ENCODE results near the gene NFE2L1. TPM values are rescaled to one million over a fixed set of nuclear protein-coding genes. Genes with fewer than 3 reads are reported as not detected.
"Not testable (repeated sequence)": the region's sequence is repeated elsewhere in the genome, so short reads cannot be mapped to it uniquely, and the experiment has no call there.

Gene NFE2L1, protein sequence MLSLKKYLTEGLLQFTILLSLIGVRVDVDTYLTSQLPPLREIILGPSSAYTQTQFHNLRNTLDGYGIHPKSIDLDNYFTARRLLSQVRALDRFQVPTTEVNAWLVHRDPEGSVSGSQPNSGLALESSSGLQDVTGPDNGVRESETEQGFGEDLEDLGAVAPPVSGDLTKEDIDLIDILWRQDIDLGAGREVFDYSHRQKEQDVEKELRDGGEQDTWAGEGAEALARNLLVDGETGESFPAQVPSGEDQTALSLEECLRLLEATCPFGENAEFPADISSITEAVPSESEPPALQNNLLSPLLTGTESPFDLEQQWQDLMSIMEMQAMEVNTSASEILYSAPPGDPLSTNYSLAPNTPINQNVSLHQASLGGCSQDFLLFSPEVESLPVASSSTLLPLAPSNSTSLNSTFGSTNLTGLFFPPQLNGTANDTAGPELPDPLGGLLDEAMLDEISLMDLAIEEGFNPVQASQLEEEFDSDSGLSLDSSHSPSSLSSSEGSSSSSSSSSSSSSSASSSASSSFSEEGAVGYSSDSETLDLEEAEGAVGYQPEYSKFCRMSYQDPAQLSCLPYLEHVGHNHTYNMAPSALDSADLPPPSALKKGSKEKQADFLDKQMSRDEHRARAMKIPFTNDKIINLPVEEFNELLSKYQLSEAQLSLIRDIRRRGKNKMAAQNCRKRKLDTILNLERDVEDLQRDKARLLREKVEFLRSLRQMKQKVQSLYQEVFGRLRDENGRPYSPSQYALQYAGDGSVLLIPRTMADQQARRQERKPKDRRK
- polyA plus RNA-seq (ENCODE audit: insufficient read length) = 272 TPM

DNA sequence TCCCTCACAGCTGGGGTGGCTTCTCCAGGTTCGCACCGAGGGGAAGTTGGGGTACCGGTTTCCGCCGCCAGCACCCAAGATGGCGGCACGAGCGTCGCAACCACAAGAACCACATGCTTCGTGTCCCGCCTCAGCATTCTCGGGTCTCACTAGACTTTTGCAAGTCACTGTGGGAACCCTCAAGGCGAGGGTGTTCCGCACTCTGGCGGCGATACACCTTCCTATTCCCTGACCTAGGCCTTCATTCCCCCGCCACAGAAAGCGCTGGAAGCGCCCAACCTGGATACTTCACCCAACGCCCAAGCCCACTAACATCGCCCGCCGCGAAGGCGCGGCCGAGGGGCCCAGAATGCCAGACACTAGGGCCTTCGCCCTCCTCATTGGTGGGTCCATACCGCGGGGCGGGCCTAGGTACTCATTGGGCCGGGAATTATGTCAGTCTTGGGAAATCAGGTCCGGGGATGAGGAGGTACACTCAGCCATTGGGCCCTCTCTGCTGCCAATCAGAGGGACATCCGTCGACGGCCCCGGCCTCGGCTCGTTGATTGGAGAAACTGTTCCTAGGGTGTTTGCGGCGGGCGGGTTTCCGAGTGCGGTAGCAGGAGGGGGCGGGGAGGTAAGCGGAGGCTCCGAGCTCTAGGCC is at the start of gene NFE2L1:
TSS of gene NFE2L1 (plus strand) at position 619 of the 643 bp plus-strand sequence. CDS start 2,760 bp downstream, outside the sequence.
- peak; percentile 98 for DNase-seq (ENCODE audit: low read depth)

DNA sequence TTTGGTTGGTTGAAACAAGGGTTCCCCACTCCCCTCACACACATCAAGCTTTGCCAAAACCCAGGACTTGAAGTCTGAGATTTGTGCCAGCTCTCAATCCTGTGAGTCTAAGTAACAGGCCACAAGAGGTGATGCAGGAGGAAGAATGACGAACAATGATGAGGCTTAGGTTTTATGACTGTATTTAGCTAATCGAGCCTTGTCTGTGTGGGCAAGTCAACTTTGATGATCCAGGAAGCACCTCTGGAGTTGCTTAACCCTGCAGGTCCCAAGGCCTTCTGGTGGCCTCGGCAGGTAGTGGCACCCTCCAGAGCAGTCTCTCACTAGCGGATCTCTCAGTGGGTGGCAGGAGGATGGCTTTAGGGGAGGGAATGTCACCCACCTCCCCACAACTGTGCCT is 48.6 kb upstream of the NFE2L1 start:
- DNase-seq (ENCODE audit: low read depth) = no peak

DNA sequence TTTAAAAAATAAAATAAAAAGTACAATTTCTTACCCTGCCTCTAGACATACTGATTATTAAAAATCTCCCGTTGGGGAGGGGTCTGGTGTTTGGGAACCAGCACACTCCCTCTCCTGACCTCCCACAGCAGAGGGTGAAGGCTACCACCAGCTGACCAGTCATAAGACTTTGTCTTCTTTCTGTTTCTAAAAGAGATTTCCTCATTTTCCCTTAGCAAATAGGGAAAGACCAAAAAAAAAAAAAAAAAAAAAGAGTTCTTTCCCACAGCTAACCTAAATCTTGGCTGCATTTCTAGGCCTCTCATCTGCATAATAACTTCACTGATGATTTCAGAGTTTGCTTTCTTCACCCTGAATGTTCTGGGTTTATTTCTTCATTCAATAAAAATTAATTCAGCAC is 47.0 kb upstream of the NFE2L1 start:
- no peak for DNase-seq (ENCODE audit: low read depth)

DNA sequence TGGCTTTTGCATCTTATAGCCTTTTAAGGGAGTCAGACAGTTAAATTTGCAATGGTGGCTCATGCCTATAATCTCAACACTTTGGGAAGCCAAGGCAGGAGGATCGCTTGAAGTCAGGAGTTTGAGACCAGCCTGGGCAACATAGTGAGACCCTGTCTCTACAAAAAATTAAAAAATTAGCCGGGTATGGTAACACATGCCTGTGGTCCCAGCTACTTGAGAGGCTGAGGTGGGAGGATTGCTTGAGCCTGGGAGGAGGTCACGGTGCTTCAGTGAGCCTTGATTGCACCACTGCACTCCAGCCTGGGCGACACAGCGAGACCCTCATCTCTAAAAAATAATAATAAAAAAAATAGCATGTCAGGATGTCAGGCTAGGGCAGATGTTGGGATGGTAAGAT is 46.5 kb upstream of the NFE2L1 start:
- DNase-seq (ENCODE audit: low read depth) = not testable (repeated sequence)

DNA sequence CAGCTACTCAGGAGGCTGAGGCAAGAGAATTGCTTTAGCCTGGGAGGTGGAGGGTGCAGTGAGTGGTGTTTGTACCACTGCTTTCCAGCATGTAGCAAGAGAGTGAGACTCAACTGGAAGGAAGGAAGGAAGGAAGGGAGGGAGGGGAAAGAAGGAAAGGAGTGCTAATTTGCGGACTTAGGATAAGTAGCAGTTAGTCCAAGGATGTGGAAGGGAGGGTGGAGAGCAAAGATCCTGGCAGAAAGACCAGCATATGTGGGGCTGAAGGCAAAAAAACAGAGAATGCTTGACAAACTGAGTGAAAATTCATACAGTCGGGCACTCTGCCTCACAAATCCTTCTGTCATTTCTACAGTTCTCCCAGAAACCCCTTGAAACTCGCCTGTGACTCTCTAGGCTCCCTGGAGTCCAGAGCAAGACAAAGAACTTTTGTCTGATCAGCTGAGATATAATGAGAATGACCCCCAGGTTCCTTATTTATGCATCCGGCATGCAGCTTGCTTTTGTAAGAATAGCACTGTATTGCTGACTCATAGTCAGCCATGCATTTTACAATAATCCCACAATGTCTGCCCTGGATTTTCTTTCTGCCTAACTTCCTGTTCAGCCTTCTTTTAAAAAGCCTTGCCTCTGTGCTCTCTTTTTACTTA is 45.8 kb upstream of the NFE2L1 start:
- DNase-seq (ENCODE audit: low read depth) = no peak

DNA sequence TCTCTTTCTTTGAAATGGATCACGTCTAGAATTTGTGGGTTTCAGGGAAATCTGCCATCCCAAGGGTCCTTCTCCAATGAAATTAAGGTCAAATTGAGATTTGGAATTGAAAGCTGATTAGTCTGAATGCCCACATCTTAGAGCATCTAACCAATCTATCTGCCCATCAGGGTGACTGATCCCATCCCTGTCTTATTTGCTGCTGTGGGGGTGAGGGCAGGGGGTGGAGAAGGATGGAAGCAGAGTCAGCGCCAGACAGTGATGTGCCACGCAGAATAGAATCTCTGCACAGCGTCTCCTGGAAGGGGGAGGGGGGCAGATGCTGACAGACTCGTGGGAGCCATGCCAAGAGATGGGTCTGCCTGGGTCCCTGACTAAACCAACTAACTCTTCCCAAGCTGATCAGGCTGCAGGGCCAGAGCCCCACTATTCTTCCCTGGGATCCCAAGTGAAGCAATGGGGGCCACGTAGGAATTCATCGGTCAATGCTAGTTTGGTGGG is 45.2 kb upstream of the NFE2L1 start:
- no peak for DNase-seq (ENCODE audit: low read depth)

DNA sequence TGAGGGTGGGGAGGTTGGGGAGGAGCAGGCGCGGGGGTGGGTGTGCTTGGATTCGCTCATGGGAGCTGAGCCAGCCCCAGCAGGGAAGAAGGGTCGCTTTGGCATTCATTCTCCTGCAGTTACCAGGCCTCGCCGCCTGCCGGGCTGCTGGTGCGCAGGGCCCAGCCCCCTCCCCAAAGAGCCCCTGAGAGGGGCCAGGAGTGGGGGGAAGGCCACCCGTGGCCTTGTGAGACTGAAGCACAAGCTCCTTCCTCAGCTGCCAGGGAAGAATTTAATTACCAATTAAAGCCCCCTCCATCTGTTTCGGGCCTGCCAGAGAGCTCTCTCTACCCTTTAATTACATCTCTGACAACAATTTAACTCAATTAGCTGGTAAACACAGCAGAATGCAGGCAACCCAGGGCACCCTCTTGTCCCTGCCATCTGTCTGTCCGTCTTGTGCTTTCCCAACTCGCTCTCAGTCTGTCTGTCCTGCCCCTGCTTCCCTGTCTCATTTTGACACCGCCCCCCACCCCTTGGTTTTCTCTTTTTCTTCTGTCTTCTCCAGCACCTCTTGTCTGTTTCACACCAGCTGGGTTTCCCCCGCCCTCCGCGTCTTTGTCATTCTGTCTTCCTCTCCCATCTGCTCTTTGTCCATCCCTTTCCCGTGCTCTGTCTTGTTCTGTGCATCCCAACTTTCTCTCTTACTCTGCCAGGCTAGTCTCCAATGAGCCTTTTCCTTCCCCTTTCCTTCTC is 44.6 kb upstream of the NFE2L1 start:
- no peak for DNase-seq (ENCODE audit: low read depth)

DNA sequence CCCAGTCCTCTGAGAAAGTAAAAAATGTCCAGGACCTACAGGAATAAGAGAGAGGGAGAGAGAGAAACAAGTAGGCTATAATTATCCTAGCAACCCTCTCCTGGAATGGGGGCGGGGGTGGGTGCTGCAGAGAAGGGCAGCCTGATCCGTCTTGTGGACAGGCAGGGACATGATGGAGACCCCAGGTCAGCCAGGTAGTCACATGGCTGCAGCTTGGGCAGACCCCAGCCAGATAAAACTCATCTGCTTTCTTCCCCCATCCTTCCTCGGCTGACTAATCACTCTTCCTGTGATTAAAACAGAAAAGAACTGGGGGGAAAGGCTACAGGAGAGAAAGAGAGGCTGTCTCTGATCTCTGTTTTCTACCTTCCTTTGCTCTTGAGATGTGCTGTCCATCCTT is 43.2 kb upstream of the NFE2L1 start:
- DNase-seq (ENCODE audit: low read depth) = no peak

DNA sequence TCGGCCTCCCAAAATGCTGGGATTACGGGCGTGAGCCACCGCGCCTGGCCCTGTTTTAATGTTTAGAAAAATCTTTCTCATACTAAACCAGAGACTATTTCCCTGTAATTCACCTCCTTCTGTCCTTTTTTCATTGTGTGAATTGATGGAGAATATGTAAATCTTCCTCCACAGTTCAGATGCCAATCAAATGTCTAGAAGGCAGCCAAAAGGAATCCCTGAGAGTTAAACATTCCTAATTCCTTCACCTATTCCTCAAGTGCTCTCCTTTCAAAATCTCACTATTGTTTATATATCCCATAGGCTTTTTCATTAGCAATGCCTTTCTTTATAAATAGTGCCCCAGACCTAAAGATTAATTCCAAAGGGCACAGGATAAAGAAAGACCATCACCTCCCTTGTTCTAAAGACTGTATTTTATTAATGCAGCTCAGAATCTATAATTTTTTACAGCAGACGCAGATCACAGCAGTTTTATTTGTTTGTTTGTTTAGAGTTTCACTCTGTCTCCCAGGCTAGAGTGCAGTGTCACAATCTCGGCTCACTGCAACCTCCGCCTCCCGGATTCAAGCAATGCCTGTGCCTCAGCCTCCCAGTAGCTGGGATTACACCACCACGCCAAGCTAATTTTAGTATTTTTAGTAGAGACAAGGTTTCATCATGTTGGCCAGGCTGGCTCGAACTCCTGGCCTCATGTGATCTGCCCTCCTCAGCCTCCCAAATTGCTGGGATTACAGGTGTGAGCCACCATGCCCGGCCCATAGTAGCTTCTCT is 41.0 kb upstream of the NFE2L1 start:
- no peak for DNase-seq (ENCODE audit: low read depth)

DNA sequence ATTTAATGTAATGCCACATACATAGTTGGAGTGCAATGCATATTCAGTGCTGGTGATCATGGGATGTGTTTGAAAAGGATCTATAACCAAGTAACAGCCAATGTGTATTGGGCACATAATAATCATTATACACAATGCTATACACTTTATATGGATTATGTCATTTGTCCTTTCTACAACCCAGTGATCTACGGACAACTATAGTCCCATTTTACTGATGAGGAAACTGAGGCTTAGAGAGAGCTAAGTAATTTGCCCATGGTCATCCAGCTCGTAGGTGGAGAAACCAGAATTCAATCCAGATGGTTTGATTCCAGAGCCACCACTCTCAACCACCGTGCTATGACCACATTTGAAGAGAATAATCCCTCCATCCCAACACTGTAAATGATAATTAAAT is 38.0 kb upstream of the NFE2L1 start:
- DNase-seq (ENCODE audit: low read depth) = no peak

DNA sequence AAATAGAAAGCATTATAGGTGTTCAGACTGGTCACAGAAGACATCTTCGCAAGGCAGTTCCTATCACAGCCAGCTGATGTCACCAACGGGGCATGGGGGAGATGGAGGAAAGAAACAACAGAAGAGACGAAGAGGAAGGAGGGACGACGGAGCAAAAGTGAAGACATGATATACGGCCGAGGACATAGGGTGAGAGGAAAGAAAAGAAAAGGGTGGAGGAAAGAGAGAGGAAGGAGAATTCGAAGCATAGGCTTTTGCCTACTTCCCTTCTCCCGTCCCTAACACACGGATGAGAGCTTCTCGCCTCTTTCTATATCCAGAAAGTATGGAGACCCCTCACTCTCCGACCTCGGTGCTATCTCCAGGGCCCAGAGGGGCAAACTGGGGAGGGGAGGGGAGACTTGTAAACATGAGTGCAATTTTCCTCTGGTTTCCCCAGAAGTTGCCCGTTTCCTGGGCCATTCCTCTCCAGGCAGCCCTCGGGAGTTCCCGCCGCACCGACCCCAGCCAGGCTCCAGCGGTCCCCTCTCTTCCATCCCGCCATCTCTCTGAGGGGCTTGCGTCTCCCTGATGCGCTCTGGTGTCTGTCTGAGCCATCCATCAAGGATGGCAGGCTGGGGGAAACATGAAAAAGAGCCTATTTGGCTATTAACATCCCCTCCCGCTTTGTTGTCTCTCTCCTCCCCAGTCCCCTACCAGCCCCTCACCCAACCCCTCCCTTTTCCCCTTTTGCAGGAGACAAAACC is 36.6 kb upstream of the NFE2L1 start:
- no peak for DNase-seq (ENCODE audit: low read depth)

DNA sequence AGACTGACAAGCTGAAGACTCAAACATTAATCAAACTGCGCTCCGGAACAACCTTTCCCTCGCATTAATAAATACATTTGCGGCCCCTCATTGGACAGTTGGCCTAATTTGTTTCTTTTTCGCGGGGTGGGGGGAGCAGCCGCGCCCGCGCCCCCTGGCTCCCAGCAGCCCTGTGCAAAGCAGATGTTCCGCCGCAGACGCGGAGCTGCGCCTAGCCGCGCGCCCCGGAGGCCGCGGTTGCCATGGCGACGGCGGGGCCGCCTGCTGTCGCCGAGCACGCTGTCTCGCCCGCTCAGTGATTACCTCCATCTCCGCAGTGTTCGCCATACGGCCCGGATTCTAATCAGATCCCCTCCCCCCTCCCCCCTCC is 36.0 kb upstream of the NFE2L1 start:
- no peak for DNase-seq (ENCODE audit: low read depth)

DNA sequence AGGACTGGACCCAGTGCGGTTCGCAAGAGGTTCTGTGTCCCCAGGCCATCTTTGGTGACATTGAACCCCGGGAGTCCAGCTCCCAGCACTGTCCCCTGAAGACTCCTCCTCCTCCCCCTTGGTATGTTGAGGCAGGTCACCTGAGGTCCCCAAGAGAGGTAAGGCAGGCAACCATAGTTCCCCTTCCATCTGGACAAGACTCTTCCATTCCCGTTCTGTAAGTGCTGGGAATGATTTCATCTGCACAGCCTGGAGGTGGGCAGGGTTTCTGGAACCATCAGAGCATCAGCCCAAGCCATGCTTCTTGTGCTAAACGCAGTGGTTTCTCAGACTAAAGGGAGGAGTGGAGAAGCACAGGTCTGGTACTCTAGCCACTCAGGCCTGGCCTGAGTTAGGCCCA is 35.5 kb upstream of the NFE2L1 start:
- no peak for DNase-seq (ENCODE audit: low read depth)

DNA sequence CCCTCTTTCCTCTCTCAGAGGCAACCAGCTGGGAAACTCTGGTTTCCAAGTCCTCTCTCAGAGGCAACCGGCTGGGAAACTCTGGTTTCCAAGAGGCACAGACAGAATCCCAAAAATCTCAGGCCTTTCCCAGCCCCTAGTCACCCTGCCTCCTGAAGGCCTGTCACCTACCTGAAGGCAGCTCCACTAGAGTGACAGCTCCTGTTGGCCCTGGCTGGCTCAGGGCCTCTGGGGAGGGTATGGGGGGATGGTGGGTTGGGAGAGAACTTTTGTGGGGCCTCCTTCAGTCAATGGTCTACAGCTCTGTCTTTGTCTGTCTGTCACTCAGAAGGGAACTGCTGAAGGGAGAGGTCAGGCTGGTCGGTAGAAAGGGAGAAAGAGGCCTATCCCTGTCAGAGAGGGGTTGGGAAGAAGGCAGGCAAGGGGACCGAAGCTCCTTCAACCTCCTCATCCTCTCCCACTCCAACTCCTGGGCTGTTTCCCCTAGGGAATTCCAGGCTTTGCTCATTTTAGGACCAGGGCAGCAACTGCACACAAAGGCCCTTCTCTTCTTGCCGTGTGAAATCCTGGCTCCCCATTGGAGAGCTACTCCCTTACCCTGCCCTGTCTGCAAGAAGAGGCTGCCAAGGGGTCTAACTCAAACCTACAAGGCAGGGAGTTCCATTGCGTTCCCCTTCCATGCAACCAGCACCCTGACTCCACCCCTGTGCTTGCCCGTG is 34.1 kb upstream of the NFE2L1 start:
- DNase-seq (ENCODE audit: low read depth) = no peak

DNA sequence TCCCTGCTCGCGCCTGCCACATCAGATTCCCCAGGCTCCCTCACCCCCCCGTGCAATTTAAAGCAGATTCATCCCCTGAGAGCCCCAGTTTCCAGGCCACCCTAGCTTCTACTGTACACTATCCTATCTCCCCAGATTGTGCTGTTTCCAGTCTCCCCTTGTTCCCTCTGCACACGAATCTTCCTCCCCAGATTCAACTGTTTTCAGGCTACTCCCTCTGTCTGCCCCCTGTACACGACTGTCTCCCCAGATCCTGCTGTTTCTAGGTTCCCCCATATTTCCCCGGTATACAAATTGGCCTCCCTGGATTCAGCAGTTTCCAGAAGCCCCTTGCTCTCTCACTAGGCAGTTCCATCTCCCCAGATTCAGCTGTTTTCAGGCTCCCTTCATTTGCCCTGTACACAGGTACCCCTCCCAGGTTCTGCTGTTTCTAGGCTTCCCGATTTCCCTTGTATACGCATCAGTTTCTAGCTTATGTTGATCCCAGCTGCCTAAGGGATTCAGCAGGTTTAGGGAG is 33.5 kb upstream of the NFE2L1 start:
- no peak for DNase-seq (ENCODE audit: low read depth)

DNA sequence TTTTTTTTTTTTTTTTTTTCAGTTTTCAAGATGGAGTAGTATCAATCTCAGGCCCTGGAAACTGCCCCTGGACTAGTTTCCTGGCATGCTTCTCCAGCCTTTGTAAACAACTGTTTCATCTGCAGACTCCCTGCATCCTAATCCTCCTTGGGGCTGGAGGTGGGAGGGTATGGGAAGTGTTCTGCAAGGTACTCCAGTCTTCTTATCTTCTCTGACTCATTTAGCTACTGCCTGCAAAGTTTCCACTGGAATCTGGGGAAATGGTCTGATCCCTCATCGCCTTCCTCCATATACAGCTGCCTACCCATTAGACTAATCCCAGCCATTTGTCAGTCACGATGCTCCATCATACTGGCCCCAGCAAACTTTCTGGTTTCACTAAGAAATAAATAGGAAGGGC is 32.0 kb upstream of the NFE2L1 start:
- no peak for DNase-seq (ENCODE audit: low read depth)

DNA sequence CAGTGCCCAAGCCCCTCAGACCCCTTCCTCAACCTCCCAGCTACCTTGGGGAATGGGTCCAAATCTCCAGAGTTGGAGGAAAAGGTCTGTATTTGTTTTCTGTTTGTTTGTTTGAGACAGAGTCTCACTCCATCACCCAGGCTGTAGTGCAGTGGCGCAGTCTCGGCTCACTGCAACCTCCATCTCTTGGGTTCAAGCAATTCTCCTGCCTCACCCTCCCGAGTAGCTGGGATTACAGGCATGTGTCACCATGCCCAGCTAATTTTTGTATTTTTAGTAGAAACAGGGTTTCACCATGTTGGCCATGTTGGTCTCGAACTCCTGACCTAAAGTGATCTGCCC is 30.4 kb upstream of the NFE2L1 start:
- not testable (repeated sequence) for DNase-seq (ENCODE audit: low read depth)

DNA sequence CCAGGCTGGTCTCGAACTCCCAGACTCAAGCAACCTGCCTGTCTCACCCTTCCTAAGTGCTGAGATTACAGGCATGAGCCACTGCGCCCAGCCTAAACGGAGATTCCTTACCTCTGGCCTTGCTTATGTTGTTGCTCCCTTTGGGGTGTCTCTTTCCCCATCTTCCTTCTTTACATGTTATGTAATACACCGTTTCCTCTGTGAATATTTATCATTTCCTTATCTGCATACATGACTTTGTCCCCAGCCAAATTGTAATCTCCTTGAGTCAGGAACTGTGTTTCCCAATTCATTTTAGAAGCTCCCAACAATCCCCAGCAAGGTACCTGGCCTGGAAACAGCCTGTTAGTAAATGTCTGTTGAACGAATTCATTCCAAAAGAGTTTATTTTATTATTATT is 26.2 kb upstream of the NFE2L1 start:
- no peak for DNase-seq (ENCODE audit: low read depth)

DNA sequence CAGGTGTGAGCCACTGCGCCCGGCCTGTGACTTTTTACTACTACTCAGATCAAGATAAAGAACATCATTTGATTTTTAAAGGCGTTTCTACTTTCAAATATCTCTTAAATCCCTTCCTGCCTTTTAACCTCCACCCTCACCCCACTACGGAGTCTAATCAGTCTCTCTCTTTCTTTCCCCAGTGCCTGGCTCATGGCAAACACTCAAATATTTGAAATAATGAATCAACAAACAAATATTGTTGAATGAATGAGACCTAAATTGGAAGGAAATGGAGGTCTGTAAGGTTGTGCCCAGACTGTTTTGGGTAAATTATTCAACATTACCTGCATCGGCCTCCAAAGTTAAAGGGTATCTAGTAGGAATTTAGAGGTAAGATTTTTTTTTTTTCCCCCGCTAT is 25.3 kb upstream of the NFE2L1 start:
- DNase-seq (ENCODE audit: low read depth) = no peak
